ENCODE results near the gene TUBG1.

DNA sequence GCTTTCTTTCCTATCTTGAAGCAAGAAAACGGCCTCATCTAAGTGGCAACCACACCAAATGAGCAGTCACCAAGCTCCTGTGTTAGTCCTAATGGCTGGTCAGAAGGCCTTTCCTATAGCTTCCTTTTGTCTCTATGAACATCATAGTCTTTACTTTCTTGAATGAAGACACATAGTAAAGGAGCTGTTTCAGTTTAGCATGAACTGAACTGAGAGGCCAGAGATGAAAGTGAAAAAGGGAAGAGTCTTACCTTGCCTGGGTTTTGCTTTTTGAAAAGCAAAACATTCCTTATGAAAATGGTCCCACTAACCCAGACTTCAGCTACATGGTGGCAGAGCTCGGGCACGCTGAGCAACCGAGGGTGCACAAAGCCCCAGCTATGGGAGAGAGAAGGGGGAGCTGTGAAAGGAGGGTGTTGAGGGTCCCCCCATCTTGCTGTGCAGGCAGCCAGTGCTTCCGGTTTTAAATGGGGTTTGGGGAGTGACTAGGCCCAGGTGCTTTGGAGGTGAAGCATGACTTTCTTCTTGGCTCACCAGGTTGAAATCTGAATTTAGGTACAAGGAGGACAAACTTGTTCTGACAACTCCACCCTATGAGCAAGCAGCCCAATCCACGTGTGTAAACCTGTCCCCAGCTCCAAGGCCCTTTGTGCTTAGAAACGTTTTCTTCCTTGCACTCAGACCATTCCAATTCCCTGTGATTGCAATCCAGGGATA lies 22.8 kb upstream of the TUBG1 start:
- no peak for TF ChIP-seq POLR2A (IDR thresholded peaks at IDR 0.05)
- TF ChIP-seq, protein P1, sequence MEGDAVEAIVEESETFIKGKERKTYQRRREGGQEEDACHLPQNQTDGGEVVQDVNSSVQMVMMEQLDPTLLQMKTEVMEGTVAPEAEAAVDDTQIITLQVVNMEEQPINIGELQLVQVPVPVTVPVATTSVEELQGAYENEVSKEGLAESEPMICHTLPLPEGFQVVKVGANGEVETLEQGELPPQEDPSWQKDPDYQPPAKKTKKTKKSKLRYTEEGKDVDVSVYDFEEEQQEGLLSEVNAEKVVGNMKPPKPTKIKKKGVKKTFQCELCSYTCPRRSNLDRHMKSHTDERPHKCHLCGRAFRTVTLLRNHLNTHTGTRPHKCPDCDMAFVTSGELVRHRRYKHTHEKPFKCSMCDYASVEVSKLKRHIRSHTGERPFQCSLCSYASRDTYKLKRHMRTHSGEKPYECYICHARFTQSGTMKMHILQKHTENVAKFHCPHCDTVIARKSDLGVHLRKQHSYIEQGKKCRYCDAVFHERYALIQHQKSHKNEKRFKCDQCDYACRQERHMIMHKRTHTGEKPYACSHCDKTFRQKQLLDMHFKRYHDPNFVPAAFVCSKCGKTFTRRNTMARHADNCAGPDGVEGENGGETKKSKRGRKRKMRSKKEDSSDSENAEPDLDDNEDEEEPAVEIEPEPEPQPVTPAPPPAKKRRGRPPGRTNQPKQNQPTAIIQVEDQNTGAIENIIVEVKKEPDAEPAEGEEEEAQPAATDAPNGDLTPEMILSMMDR (IDR thresholded peaks at IDR 0.05) = no peak

Measured in breast epithelium (tissue), 3 donors.